ENCODE measurements around the gene SLC12A4.
A peak's percentile ranks its signal among the peaks of the same experiment; 100 is the strongest.

- TF ChIP-seq CTCF (IDR thresholded peaks at IDR 0.05) (peak; percentile 99 to 100 (median 100)), POLR2AphosphoS5 (IDR thresholded peaks at IDR 0.05) (peak; percentile 43 to 53)
Measured at GRCh38 chr16:67993207-67994039, 25.0 kb upstream of the SLC12A4 start.
